Measurements from ENCODE around the gene TEDC1.

Gene TEDC1

DNA sequence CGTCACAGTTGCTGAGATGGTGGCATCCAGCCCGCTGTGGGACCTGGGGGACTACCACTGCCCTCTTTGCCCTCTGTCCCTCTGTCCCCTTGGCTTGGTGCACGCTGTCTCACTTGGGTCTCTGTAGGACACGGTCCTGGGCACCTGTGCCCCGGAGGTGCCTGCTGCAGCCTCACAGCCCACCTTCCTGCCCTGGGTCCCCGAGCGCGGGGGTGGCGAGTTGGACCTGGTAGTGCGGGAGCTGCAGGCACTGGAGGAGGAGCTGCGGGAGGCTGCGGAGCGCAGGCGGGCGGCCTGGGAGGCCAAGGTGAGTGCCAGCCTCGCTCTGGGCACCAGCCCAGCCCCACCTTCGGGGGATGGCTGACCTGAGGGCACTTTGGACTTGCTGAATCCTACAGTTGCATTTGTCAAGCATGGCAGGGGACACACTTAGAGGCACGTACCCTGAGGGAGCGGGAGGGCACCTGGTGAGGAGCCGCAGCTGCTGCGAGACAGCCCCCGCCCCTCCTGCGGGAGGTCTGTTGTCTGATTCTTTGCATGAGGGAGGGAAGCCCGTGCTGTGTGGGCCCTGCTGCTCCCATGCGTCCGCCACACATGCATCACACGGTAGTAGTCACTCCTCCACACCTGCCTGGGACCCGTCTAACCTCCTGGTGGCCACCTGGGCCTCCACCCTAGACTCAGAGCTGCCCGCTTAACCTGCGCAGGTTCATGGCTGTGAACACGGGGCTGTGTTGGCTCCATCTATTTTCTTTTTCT, 6.8 kb downstream of the TEDC1 start:
- no peak for DNase-seq (ENCODE audit: low read depth)

GRCh38 chr14:105498430-105499255, 7.6 kb downstream of the TEDC1 start:
- no peak for DNase-seq (ENCODE audit: low read depth)

GRCh38 chr14:105499256-105500035, 8.4 kb downstream of the TEDC1 start:
- no peak for DNase-seq (ENCODE audit: low read depth)

DNA sequence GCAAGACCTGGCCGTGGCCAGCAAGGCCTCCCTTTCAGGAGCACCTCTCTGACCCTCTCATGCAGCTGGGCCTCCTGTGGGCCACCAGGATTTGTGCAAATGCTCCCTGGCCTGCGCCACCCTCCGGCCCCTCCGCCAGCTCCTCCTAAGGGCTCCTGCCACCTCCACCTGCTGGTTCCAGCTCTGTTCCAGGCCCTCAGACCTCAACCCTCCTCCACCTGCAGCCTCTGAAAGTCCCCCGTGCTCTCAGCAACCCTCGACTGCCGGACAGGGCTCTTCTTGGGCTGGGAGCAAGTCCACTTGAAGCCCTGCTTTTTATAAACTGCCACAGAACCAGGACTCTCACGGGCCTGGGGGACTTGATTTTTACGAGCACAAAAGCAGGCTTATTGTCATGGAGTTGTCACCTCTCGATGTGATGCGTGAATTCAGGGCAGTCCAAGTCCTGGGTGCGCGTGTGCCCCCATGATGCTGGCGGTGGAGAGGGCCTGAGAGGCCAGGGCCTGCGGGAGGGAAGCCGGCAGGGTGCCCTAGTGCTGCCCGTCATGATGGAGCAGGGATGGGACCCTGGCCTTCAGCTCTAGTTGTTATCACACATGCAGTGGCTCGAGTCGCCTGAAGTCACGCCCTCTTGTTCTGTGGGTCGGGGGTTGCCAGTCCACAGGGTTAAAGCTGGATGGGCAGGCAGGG, 9.1 kb downstream of the TEDC1 start:
- DNase-seq (ENCODE audit: low read depth), result no peak

- DNase-seq (ENCODE audit: low read depth), result no peak
Measured at GRCh38 chr14:105500726-105501101, 9.7 kb downstream of the TEDC1 start.

- no peak for DNase-seq (ENCODE audit: low read depth)
Measured at GRCh38 chr14:105501504-105502291, 10.7 kb downstream of the TEDC1 start.

DNA sequence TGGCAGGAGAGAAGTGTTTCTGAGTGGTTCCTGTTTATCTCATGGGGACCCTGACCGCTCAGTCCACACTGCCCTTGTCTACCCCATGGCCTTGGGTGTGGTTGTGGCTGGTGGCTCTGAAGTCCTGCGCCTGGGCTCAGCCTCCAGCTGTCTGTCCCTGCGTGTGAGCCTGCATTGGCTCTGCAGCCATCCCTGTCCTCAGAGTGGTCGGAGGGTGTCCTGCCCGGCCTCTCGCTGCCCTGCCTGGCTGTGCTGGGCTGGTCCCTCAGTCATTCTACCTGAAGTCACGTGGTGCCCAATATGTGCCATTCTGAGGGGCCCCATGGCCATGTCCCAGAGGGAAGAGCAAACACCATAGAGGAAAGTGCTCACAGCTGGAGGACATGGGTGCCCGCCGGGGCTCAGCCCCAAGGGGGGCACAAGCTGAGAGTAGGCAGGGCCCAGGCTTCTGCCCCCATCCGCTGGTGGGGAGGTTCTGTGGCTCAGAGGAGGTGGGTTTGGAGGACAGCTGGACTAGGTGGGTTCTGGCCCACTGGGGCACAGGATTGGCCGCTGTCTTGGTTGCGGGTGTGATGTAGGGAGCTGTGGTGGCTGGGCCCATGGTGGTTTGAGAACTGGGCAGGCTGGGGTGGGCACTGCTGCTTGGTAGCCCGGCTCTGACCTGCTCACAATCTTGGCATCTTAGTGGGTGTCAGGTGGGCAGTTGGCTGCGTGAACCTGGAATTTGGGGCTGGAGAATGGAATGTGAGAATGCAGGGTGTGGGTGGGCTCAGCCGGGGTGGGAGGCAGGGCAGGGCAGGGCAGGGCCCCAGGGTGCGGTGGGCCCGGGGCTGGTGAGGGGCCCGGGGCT, 11.6 kb downstream of the TEDC1 start:
- no peak for DNase-seq (ENCODE audit: low read depth)

DNA sequence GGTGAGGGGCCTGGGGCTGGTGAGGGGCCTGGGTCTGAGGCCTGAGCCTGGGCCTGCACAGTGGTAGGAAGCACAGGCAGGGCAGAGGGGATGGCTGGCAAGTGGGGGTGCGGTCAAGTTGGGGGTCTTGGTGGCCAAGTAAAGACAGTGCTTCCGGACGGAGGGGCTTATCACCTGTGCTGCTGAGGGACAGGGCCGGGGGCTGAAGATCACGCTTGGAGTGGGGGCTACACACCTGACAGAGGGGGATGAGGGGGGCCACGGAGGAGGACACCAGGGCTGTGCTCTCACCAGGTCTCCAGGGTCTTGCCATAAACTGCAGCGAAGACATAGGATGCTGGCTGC, 12.2 kb downstream of the TEDC1 start:
- no peak for DNase-seq (ENCODE audit: low read depth)

- DNase-seq (ENCODE audit: low read depth), result no peak
Measured at GRCh38 chr14:105503935-105504692, 13.1 kb downstream of the TEDC1 start.

GRCh38 chr14:105505101-105505500, 14.1 kb downstream of the TEDC1 start:
- DNase-seq (ENCODE audit: low read depth), result no peak

- DNase-seq (ENCODE audit: low read depth), result no peak
Measured at GRCh38 chr14:105507247-105507646, 16.2 kb downstream of the TEDC1 start.

DNA sequence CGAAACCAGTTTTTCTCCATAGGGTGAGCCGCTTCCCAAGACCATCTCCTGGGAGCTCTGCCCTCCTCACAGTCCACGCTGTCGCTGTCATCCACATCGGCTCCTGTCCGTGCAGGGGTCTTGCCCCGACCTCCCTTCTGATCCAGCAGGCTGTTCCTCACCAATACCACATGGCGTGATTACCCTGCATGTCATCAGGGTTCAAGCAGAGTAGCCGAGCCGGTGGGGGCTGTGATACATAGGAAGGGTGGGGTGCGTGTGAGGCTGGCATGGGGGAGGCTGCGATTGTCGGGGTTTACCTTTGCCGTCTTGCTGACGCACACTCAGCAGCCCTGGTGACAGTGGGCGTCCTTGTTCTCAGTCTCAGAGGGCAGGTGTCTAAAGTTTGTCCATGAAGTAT, 17.0 kb downstream of the TEDC1 start:
- DNase-seq (ENCODE audit: low read depth), result no peak

DNA sequence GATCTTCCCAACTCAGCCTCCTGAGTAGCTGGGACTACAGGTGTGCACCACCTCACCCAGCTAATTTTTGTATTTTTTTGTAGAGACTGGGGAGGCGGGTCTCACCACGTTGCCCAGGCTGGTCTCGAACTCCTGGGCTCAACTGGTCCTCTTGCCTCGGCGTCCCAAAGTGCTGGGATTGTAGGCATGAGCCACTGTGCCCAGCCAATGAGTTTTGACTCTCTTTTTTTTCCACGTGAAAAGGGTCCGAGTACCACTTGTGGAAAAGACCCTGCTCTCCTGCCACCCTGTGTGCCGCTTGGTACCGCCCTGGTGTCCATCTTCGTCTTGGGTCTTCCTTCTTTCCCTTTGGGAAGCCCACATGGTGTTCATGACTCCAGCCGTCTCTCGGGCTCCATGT, 17.6 kb downstream of the TEDC1 start:
- no peak for DNase-seq (ENCODE audit: low read depth)

- DNase-seq (ENCODE audit: low read depth), result no peak
Measured at GRCh38 chr14:105517096-105517495, 26.1 kb downstream of the TEDC1 start.

GRCh38 chr14:105519946-105520698, 29.1 kb downstream of the TEDC1 start:
- DNase-seq (ENCODE audit: low read depth), result no peak

GRCh38 chr14:105525326-105525725, 34.3 kb downstream of the TEDC1 start:
- no peak for DNase-seq (ENCODE audit: low read depth)

- DNase-seq (ENCODE audit: low read depth), result no peak
Measured at GRCh38 chr14:105525861-105526775, 35.1 kb downstream of the TEDC1 start, which contains the start of gene TMEM121. Gene TMEM121 (plus strand): TSS chr14:105526583. CDS start chr14:105528835, 2,252 bp downstream.
